Activated CD4-positive, alpha-beta T cell treated with anti-CD3 and anti-CD28 coated beads, Interleukin-10, Interleukin-2, amounts not matched to agents 100 ng/mL and 50 ng/mL, durations not matched to agents 16 hours and 8 hours (primary cell): ENCODE data around the gene FKTN.
"Not testable (repeated sequence)": the region's sequence is repeated elsewhere in the genome, so short reads cannot be mapped to it uniquely, and the experiment has no call there.

Experiments used
- DNase-seq: peaks from one replicate; pipeline ENCODE4 v3.0.0-alpha.2; 2020

FKTN gene

DNA sequence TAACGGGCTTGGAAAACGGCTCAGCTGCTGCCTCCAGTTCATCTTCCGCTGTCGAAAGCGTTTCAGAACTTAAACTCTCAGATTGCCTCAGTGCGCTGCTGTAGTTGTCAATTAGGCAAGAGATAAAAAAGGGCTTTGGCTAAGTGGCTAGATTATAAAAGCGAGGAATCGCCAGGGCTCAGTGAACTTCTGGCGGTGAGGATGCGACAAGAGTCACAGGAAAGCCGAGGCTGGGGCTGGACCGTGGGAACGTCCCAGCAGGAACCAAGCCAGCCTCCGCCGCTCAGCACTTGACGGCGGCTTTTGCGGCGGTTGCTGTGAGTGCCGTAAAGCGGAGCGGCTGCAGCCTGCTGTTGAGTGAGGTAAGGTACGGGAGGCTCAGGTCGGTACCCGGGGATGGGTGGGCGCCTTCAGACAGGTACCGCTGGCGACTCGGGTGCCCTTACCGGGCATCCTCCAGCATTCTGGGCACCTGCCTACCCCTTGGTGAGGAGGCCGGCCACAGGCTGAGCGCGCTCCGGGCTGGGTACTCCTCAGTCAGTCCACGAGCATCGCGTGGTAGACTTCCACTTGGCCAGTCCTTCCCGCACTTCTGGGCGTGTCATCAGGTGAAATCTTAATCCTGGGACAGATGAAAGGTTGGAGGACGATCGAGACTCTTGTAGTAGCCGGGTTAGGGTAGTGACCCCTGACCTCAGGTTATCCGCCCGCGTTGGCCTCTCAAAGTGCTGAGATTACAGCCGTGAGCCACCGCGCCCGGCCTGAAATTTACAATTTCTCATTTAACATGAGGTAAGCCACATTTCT is at the start of gene FKTN:
FKTN (plus strand) TSS at position 328 of the 807 bp plus-strand sequence. CDS start 16,902 bp downstream, outside the sequence.
- peak; percentile 91 for DNase-seq

DNA sequence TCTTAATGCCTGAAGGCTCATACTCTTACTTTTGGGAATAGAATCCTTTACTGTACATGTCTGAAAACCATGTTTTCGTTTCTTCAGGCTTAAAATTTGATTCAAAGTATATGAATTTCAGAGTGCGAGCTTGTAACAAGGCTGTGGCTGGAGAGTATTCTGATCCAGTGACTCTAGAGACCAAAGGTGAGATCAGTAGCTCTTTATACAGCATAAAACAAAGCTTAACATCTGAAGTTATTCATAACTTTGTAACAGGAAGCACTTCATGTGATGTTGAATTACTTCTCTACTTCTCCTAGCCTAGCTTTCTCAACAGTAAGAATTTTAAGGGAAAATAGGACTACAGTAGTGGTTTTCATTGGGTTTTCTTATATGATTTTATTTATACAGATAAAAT is 49.4 kb upstream of the FKTN start:
- DNase-seq, result no peak

DNA sequence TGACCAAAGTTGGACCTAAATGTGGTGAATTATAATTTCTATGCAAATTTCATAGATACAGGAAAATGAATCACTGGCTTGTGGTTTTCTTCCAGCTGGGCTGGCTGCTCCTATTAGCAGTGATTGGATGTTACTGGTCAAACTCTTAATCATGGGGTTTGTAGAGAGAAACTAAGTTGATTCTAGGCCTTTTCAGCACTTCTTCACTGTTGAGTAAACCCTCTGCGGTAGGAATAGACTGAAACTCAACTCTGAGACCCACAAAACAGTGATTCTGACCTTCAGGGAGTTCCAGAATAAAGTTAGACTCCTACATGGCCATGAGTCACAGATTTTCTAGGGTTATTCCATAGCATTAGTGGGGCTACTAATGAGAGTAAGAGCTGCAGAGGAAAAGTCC is 47.9 kb upstream of the FKTN start:
- DNase-seq, result peak; percentile 32

DNA sequence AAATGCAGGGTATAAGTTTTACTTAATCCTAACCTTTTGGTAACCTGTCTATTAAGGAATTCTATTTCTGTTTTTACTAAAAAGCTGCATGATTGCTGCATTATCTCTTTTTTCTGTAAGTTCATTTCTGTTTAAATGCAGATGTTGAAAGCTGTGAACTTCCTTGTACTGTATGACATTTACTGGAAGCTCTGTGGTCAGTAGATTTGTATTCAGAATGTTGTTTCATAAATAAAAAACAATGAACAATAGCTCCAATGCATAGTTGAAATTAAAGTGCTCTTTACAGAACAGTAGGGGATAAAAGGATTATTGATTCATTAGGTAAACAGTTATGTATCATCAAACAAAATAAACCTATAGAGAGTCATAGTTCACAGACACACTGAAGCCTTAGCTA is 46.5 kb upstream of the FKTN start:
- DNase-seq, result no peak

- no peak for DNase-seq
These were observed 42.0 kb upstream of the FKTN start for GRCh38 chr9:105515811-105516413.

DNA sequence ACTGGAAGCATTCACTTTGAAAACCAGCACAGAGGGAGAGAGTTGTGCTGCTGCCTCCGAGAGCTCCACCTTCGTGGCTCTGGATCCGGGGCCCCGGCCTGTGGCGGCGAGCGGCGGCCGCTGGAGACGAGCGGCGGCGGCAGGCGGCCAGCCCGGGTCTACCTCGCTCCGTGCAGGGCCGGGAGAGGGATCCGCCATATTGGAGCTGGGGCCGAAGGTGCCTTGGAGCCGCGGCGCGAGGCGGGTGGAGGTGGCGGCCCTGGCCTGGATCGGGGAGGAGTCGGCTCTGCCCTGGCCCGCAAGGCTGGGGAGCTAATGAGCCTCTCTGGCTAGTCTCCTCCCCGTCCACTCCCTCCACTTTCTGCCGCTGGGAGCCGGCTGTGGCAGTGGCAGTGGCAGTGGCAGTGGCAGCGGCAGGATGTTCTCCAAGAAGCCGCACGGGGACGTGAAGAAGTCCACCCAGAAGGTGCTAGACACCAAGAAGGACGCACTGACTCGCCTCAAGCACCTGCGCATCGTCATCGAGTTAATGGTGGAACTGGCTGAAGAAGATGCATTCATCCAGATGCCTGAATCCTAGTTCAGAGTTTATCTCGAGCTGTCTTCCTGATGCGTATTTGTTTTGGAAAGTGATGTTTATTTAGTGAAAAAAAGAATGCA is 38.1 kb upstream of the FKTN start:
- DNase-seq, result peak; percentile 53

- DNase-seq, result not testable (repeated sequence)
These were observed 36.9 kb upstream of the FKTN start for GRCh38 chr9:105520992-105521391.

- not testable (repeated sequence) for DNase-seq
These were observed 35.1 kb upstream of the FKTN start for GRCh38 chr9:105522618-105523385.

GRCh38 chr9:105531530-105531929 is 26.4 kb upstream of the FKTN start:
- no peak for DNase-seq

- peak; percentile 19 for DNase-seq
These were observed 21.8 kb upstream of the FKTN start for GRCh38 chr9:105535920-105536668.

DNA sequence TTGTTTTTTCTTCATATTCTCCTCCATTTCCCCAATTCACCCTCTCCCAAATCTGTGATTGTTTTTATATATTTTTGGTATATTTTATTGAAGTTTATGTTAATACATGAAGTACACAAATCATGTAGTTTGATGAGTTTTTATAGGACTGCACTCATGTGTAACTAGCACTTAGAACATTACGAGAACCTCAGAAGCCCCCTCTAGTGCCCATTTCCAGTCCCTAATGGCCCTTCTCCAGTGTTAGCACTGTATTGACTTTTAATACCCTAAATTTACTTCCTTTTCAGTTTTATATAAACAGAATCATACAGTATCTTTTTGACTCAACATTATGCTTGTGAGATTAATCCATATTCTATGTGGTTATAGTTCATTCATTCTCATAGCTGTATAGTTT is 18.5 kb upstream of the FKTN start:
- no peak for DNase-seq

DNA sequence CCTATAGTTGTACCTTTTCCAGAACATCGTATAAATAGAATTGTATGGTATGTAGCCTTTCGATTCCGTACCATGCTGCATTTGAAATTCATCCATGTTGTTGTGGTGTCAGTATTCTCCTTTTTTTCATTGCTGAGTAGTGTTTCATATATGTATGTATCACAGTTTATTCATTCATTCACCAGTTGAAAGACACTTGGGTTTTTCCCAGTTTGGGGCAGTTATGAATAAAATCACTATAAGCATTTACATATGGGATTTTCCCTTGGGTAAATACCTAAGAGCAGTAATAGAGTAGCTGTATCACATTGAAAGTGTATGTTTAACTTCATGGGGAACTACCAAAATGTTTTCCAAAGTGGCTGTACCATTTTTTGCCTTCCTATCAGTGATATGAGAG is 16.1 kb upstream of the FKTN start:
- DNase-seq, result peak; percentile 64

GRCh38 chr9:105554042-105554441 is 3.9 kb upstream of the FKTN start:
- no peak for DNase-seq

DNA sequence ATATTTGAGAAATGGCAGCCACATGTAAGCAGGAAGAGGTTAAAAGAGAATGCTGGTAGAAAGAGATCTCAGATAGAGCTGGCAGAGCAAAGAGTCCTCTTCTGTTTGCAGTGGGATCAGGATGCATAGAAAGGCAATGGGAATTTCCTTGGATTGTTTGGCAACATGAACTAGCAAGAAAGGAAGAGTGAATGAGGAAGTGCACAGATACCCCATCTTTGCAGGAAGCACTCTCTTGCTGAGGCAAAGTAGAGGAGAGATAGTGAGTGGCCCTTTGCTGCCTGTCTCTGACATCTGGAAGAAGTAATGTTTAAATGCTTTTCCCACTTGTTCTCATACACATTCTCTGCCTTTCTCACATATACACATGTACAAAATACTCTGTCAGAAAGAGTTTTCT is 14.5 kb downstream of the FKTN start:
- DNase-seq, result no peak

- DNase-seq, result not testable (repeated sequence)
These were observed 22.0 kb downstream of the FKTN start for GRCh38 chr9:105579952-105580351.

- not testable (repeated sequence) for DNase-seq
These were observed 23.6 kb downstream of the FKTN start for GRCh38 chr9:105581550-105581949.

DNA sequence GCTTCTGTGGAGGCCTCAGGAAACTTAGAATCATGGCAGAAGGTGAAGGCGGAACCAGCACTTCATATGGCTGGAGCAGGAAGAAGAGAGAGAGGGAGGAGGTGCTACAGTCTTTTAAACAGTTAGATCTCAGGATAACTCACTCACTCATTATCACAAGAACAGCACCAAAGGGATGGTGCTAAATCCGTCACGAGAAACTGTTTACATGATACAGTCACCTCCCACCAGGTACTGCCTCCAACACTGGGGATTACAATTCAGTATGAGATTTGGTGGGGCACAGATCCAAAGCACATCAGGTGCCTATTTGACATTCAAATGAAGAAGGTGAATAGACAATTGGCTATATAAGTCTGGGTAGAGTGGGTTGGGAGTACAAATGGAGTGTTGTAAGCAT is 35.2 kb downstream of the FKTN start:
- no peak for DNase-seq

GRCh38 chr9:105608721-105609598 is 51.0 kb downstream of the FKTN start:
- peak; percentile 48 for DNase-seq

DNA sequence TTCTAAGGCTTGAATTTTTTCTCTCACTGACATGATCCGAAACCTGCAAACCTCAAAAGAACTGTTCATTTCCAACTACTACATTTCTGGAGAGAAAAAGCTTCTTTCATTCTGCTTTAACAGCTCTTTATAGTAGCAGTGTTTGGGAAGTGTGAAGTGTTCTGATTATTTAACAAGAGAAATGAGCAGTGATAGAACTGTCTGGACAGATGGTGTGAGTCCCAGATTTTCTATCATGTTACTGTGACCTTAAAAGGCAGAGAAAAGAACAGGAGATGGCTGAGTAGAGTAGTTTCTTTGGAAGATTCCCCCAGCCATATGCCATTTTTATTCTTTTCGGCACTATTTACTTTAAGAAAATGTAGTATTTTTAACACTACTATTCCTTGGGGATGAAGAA is 63.1 kb downstream of the FKTN start:
- no peak for DNase-seq

DNA sequence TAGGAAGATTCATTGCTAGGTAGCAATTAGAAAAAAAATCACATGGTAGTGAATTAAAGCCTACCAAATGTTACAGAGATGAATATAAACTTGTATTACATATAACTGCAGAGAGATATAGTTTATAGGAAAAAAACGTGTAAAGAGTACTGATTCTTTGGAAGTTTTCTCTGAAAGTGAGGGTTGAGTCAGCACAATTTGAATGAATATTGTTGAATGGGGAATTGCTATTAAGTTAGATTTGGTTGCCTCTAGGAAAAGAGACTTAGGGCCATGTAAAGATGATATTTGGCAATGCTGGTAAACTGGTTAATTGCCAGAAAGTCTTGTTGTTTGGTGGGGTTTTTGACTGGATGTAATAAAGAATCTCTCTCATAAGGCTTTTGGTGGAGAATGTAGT is 67.2 kb downstream of the FKTN start:
- DNase-seq, result no peak

GRCh38 chr9:105632807-105633206 is 74.9 kb downstream of the FKTN start:
- DNase-seq, result no peak
